Measurements from ENCODE around the gene RIMBP2. TPM values are rescaled to one million over a fixed set of nuclear protein-coding genes. Genes with fewer than 3 reads are reported as not detected.

Gene RIMBP2
- total RNA-seq, 1 donor from 2014 or later: 0.99 TPM

DNA sequence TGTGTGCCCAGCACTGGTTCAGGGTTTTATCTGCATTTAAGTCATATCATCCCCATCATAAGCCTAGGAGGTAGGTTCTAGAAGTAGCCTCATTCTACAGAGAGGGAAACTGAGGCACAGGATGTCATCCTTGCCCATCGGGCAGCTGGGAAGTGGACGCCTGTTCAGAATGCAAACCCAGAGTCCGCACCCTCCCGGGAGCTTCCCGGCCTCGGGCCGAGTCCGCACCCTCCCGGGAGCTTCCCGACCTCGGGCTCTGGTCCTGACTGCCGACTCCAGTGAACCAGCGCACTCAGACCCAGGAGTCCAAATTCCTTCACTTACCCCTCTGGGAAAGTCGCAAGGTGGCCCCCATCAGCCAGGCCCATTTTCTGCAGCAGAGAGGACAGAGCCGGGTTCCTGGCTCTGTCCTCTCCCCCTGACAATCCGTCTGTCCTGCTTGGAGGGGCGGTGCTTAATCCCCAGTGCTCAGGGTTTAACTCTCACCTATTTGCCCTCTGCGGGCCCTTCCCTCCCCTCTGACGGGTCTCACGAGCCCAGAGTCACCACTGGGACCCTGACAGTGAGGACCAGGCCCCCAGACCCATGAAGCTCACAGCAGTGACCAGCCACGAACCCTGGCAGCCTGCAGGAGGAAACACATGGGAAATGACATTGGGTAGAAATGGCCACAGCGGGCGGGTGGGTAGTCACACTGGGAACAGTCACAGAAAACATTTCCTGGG, 236.5 kb downstream of the RIMBP2 start:
- H2AFZ ChIP-seq (replicated peaks): no peak overlapping the region
- Mint-ChIP-seq H3K27me3 (ENCODE audit: insufficient read depth, low read depth) (peaks cover 14% of the 10 kb centered on the region), H3K9me3 (no peaks in the 10 kb centered on the region), H3K36me3 (peaks cover 2% of the 10 kb centered on the region), H3K4me1 (peaks cover 47% of the 10 kb centered on the region), H3K27ac (no peak overlapping the region), H3K4me3 (no peak overlapping the region)
- H3K4me2 ChIP-seq: no peak overlapping the region
- H4K20me1 ChIP-seq (ENCODE audit: low read depth): no peaks in the 10 kb centered on the region
- no peaks in the 10 kb centered on the region for H3K36me3 ChIP-seq
- no peak overlapping the region for H3K4me3 ChIP-seq
- H3K27ac ChIP-seq: no peak overlapping the region
- H3F3A ChIP-seq (ENCODE audit: low read depth): peaks cover 8% of the 10 kb centered on the region
- no peaks in the 10 kb centered on the region for H3K27me3 ChIP-seq
- no peaks in the 10 kb centered on the region for H3K79me2 ChIP-seq (ENCODE audit: low read depth)
- DNase-seq (ENCODE audit: low spot score): no peak
- no peak overlapping the region for H3K9ac ChIP-seq
- peaks cover 31% of the 10 kb centered on the region for H3K4me1 ChIP-seq
- H3K9me3 ChIP-seq (ENCODE audit: low read depth): no peaks in the 10 kb centered on the region
- TF ChIP-seq EZH2phosphoT487 (IDR thresholded peaks at IDR 0.05): no peak
- TF ChIP-seq, protein P1, sequence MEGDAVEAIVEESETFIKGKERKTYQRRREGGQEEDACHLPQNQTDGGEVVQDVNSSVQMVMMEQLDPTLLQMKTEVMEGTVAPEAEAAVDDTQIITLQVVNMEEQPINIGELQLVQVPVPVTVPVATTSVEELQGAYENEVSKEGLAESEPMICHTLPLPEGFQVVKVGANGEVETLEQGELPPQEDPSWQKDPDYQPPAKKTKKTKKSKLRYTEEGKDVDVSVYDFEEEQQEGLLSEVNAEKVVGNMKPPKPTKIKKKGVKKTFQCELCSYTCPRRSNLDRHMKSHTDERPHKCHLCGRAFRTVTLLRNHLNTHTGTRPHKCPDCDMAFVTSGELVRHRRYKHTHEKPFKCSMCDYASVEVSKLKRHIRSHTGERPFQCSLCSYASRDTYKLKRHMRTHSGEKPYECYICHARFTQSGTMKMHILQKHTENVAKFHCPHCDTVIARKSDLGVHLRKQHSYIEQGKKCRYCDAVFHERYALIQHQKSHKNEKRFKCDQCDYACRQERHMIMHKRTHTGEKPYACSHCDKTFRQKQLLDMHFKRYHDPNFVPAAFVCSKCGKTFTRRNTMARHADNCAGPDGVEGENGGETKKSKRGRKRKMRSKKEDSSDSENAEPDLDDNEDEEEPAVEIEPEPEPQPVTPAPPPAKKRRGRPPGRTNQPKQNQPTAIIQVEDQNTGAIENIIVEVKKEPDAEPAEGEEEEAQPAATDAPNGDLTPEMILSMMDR (IDR thresholded peaks at IDR 0.05): no peak
- TF ChIP-seq EZH2 (IDR thresholded peaks at IDR 0.05): no peak

DNA sequence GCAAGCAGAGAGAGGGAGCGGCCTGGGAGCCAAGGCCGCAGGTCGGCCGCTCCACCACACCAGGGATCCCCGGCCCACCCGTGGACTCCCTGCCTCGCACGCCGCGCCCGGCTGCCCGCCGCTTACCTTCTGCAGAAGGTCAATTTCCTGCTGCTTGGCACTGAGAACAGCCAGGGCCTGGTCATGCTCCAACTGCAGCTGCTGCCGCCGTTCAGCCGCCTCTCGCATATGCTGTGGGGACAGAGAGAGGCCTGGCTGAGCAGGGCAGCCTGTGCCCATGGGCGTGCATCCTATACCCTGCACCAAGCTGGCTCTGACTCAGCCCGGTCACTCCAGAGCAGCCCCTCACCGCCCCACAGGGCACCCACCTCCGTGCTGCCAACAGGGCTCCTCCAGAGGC, 237.3 kb downstream of the RIMBP2 start:
- Mint-ChIP-seq H3K27me3 (ENCODE audit: insufficient read depth, low read depth) (peaks cover 9% of the 10 kb centered on the region), H3K27ac (no peak overlapping the region), H3K4me3 (no peak overlapping the region), H3K9me3 (no peaks in the 10 kb centered on the region), H3K4me1 (peaks cover 47% of the 10 kb centered on the region), H3K36me3 (peaks cover 2% of the 10 kb centered on the region)
- TF ChIP-seq EZH2 (IDR thresholded peaks at IDR 0.05): no peak
- no peak for TF ChIP-seq EZH2phosphoT487 (IDR thresholded peaks at IDR 0.05)
- TF ChIP-seq, protein P1 (IDR thresholded peaks at IDR 0.05): no peak
- Histone ChIP-seq H3K36me3 (no peaks in the 10 kb centered on the region), H4K20me1 (ENCODE audit: low read depth) (no peaks in the 10 kb centered on the region), H3K9me3 (ENCODE audit: low read depth) (no peaks in the 10 kb centered on the region), H3K4me3 (no peak overlapping the region), H3K4me1 (peaks cover 31% of the 10 kb centered on the region), H3K9ac (no peak overlapping the region), H3K27ac (no peak overlapping the region), H3K4me2 (no peak overlapping the region), H2AFZ (replicated peaks) (no peak overlapping the region), H3K27me3 (no peaks in the 10 kb centered on the region), H3K79me2 (ENCODE audit: low read depth) (no peaks in the 10 kb centered on the region), H3F3A (ENCODE audit: low read depth) (peaks cover 8% of the 10 kb centered on the region)
- no peak for DNase-seq (ENCODE audit: low spot score)

DNA sequence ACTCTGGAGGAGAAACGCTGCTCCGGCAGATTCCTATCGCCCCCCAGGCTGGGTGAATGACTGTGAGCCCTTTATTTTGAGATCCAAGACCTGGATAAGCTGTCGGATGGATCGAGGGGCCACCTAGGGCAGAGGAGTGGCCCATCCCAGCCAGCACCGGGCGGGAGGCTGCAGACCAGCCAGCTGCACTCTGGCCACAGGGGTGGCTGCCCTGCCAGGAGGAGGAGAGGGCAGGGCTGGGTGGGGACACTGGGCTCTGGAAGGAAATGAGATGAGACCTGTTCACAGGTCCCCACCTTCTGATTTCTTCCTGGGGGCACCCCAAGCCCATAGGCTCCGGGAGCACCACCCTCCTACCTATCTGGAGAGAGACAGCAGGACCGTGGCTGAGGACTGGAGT, 238.4 kb downstream of the RIMBP2 start:
- peaks cover 9% of the 10 kb centered on the region for H3K27me3 Mint-ChIP-seq (ENCODE audit: insufficient read depth, low read depth)
- no peaks in the 10 kb centered on the region for H3K9me3 Mint-ChIP-seq
- Histone ChIP-seq H3F3A (ENCODE audit: low read depth) (peaks cover 8% of the 10 kb centered on the region), H2AFZ (replicated peaks) (no peak overlapping the region), H3K36me3 (no peaks in the 10 kb centered on the region), H3K9me3 (ENCODE audit: low read depth) (no peaks in the 10 kb centered on the region), H4K20me1 (ENCODE audit: low read depth) (no peaks in the 10 kb centered on the region), H3K4me2 (no peak overlapping the region), H3K9ac (no peak overlapping the region), H3K79me2 (ENCODE audit: low read depth) (no peaks in the 10 kb centered on the region), H3K27ac (no peak overlapping the region), H3K4me3 (no peak overlapping the region), H3K27me3 (no peaks in the 10 kb centered on the region), H3K4me1 (peaks cover 31% of the 10 kb centered on the region)
- H3K27ac Mint-ChIP-seq: no peak overlapping the region
- no peak overlapping the region for H3K4me3 Mint-ChIP-seq
- no peak for DNase-seq (ENCODE audit: low spot score)
- TF ChIP-seq, protein P1 (IDR thresholded peaks at IDR 0.05): no peak
- TF ChIP-seq EZH2 (IDR thresholded peaks at IDR 0.05): no peak
- no peak for TF ChIP-seq EZH2phosphoT487 (IDR thresholded peaks at IDR 0.05)
- H3K36me3 Mint-ChIP-seq: peaks cover 2% of the 10 kb centered on the region
- peaks cover 56% of the 10 kb centered on the region for H3K4me1 Mint-ChIP-seq
